HCT116 (cell line): ENCODE data around the gene FAM136A. TPM values are rescaled to one million over a fixed set of nuclear protein-coding genes. Genes with fewer than 3 reads are reported as not detected.

Experiments
- ATAC-seq: fragments of 200-7000 bp; cut with Tn5 transposase; 2 replicates; pipeline ENCODE4 v1.9.1; 2020; ENCODE audit warnings: mild to moderate bottlenecking, moderate library complexity
- BruUV-seq: library from RNA; stranded (reverse); fragments of 400-500 nt; replicated peaks from 2 replicates; lab custom pipeline; 2021; lab: Mats Ljungman, UMichigan
- CTCF ChIA-PET: fragments of 300-600 bp; sonication (Branson Sonifier 250); formaldehyde crosslinking; loops from one replicate; lab custom pipeline; 2021; ENCODE audit warnings: antibody characterized with exemption; lab: Charles Lee
- POLR2A ChIA-PET: fragments of 300-600, 350-600 bp; sonication (Branson Sonifier 250); formaldehyde crosslinking; loops from one replicate; lab custom pipeline; 2021; ENCODE audit warnings: antibody characterized with exemption; lab: Charles Lee
- RAD21 ChIA-PET, 2 experiments: fragments of 300-600 bp; sonication (Branson Sonifier 250); formaldehyde crosslinking; loops; one replicate each; lab custom pipeline; 2023; ENCODE audit warnings: low total read pairs in 2 of 2; ENCODE audit not compliant: uncharacterized antibody in 2 of 2, unreplicated experiment in 2 of 2, low non-redundant PET in 1 of 2; lab: Charles Lee
- DNase-seq: peaks from one replicate; pipeline ENCODE4 v3.0.0-alpha.2; 2010; ENCODE audit warnings: low read depth, low spot score
- H2AFZ ChIP-seq: fragments of 200-600 bp; shearing (Covaris generic), sonication (generic); 2 replicates; pipeline ENCODE4 v1.6.1; 2017; ENCODE audit warnings: low read depth, mixed run types, mixed read lengths, antibody characterized with exemption, low read length; ENCODE audit not compliant: poor library complexity, severe bottlenecking
- H3K27ac ChIP-seq: 2 replicates; pipeline ENCODE4 v1.5.1; 2012; ENCODE audit warnings: low read depth, low read length
- H3K27me3 ChIP-seq: fragments of 200-600 bp; sonication (generic); 2 replicates; pipeline ENCODE4 v1.6.1; 2016; ENCODE audit warnings: mixed run types, low read length, mixed read lengths; ENCODE audit not compliant: insufficient read depth
- H3K36me3 ChIP-seq, 2 experiments: fragments of 200-500 bp in 1 of 2; fragments of 200-600 bp in 1 of 2; sonication (Bioruptor generic) in 1 of 2; sonication (generic) in 1 of 2; 2 replicates each; pipeline versions ENCODE4 v1.5.1 to v1.6.1; 2014 to 2016; ENCODE audit warnings: low read length in 2 of 2, inconsistent platforms in 1 of 2, mixed read lengths in 1 of 2, mixed run types in 1 of 2; ENCODE audit not compliant: insufficient read depth in 2 of 2, control insufficient read depth in 1 of 2
- H3K4me1 ChIP-seq, 2 experiments: fragments of 200-600 bp in 1 of 2; sonication (generic) in 1 of 2; 2 replicates each; pipeline versions ENCODE4 v1.5.1 to v1.6.1; 2012 to 2017; ENCODE audit warnings: low read length in 2 of 2, inconsistent platforms in 1 of 2, mild to moderate bottlenecking in 1 of 2, mixed read lengths in 1 of 2, mixed run types in 1 of 2, moderate library complexity in 1 of 2; ENCODE audit not compliant: insufficient read depth in 2 of 2, control insufficient read depth in 1 of 2
- H3K4me2 ChIP-seq: fragments of 200-600 bp; sonication (generic); 2 replicates; pipeline ENCODE4 v1.6.1; 2017; ENCODE audit warnings: mixed run types, low read length, mixed read lengths
- H3K4me3 ChIP-seq, 2 experiments: fragments of 200-600 bp in 1 of 2; sonication (generic) in 1 of 2; replicated peaks in 1 of 2; 2 replicates each; pipeline ENCODE4 v1.5.1; 2011 to 2016; ENCODE audit warnings: low read length in 2 of 2, control low read depth in 1 of 2, low read depth in 1 of 2, mild to moderate bottlenecking in 1 of 2, mixed read lengths in 1 of 2, mixed run types in 1 of 2
- H3K79me2 ChIP-seq: fragments of 200-600 bp; sonication (generic); 2 replicates; pipeline ENCODE4 v1.6.1; 2017; ENCODE audit warnings: mild to moderate bottlenecking, mixed run types, low read length, moderate library complexity, mixed read lengths; ENCODE audit not compliant: insufficient read depth
- H3K9ac ChIP-seq: fragments of 200-600 bp; sonication (generic); 2 replicates; pipeline ENCODE4 v1.6.1; 2016; ENCODE audit warnings: low read length, mixed read lengths
- H3K9me2 ChIP-seq: fragments of 200-600 bp; sonication (generic), shearing (Covaris generic); 2 replicates; pipeline ENCODE4 v1.6.1; 2017; ENCODE audit warnings: mixed run types, mild to moderate bottlenecking, moderate library complexity; ENCODE audit not compliant: insufficient read depth
- H3K9me3 ChIP-seq, 2 experiments: fragments of 200-500 bp in 1 of 2; fragments of 200-600 bp in 1 of 2; sonication (Bioruptor generic) in 1 of 2; sonication (generic) in 1 of 2; 2 replicates each; pipeline ENCODE4 v1.6.1; 2014 to 2017; ENCODE audit warnings: low read length in 2 of 2, mixed read lengths in 2 of 2, inconsistent platforms in 1 of 2, low read depth in 1 of 2, mild to moderate bottlenecking in 1 of 2, mixed run types in 1 of 2, moderate library complexity in 1 of 2; ENCODE audit not compliant: control insufficient read depth in 1 of 2, insufficient read depth in 1 of 2
- H4K20me1 ChIP-seq: fragments of 200-600 bp; sonication (generic), shearing (Covaris generic); 2 replicates; pipeline ENCODE4 v1.6.1; 2017; ENCODE audit warnings: mixed run types, mild to moderate bottlenecking, moderate library complexity; ENCODE audit not compliant: insufficient read depth
- EGR1 ChIP-seq: IDR thresholded peaks from 2 replicates; pipeline ENCODE4 v1.6.1; 2012; ENCODE audit warnings: low read depth
- POLR2A ChIP-seq: IDR thresholded peaks from 2 replicates; pipeline ENCODE4 v1.7.0; 2011; ENCODE audit warnings: borderline replicate concordance; ENCODE audit not compliant: insufficient read depth, insufficient read length; ENCODE audit errors: extremely low read depth
- POLR2AphosphoS5 ChIP-seq: IDR thresholded peaks from 2 replicates; pipeline ENCODE4 v1.6.1; 2011; ENCODE audit warnings: mild to moderate bottlenecking, low read depth, low read length, moderate library complexity
- SIN3A ChIP-seq: IDR thresholded peaks from 2 replicates; pipeline ENCODE4 v1.6.1; 2012; ENCODE audit warnings: low read depth
- YY1 ChIP-seq: IDR thresholded peaks from 2 replicates; pipeline ENCODE4 v1.6.1; 2011; ENCODE audit warnings: low read length, low read depth, moderate library complexity, mild to moderate bottlenecking; ENCODE audit not compliant: insufficient replicate concordance; ENCODE audit errors: extremely low read depth
- ZFX ChIP-seq: fragments of 450-650 bp; IDR thresholded peaks from 2 replicates; pipeline ENCODE4 v1.6.1; 2017
- intact Hi-C: fragments of 100-400 bp; cut with micrococcal nuclease; formaldehyde crosslinking; loops from 2 replicates; pipeline ENCODE4 v1.10.0; 2022
- total RNA-seq: library from RNA; stranded (reverse); gene quantifications from one replicate; pipeline ENCODE4 v1.2.1, GENCODE V29; 2021; ENCODE audit not compliant: unreplicated experiment
- TF ChIP-seq, protein P1 (sequence below): IDR thresholded peaks from 2 replicates; pipeline ENCODE4 v1.6.1; 2012
- TF ChIP-seq, protein P2 (sequence below): IDR thresholded peaks from 2 replicates; pipeline ENCODE4 v1.6.1; 2011; ENCODE audit warnings: mild to moderate bottlenecking, low read length, moderate library complexity; ENCODE audit not compliant: insufficient replicate concordance; ENCODE audit errors: extremely low read depth

FAM136A gene
- total RNA-seq, 1 experiment from 2014 or later, result 83.0 TPM

DNA sequence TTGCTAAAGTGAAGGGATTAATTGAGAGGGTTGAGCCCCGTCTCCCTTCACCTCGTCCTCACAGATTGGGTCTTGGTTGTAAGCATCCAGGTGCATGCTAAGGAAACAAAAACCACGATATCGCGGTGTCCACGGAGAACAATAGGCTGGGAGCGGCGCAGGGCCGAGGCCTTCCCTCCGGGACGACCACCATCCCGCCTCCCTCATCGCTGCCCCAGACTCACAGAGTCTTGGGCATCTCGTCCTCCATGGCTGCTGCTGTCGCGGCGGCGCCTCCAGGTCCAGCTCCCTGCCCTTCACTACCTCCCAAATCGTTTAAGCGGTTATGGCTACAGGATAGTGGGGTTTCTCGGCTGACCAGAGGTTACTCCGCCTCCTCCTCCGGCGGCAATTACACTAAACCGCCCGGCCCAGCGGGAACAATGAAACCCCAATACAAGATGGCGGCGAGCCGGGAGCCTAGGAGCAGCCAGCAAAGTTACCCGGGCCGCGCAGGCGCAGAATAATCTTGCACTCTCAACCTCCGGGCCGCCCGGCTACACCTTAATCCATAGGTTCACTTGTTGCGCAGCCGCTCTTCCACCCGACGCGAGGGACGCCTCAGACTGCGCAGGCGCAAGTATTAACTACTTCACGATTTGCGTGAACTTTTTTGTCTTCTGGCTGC lies 53.6 kb downstream of the FAM136A start, which contains the start of gene TIA1:
TIA1 (minus strand) TSS at position 448 of the 667 bp plus-strand sequence; CDS start at position 250, 198 bp downstream.
- DNase-seq, result peak; percentile 96
- TSS peak; percentile 75 for BruUV-seq
- ChIA-PET RAD21 (no interaction called here), POLR2A (interaction anchor here (1.3 to 1.7 kb wide), 2 partner anchors 10 to 45 kb away, joined by 7 to 9 read pairs; partner anchors contain the start of genes PCYOX1 and SNRPG), CTCF (interaction anchor here (1.5 kb wide), 1 partner anchor 45 kb away, joined by 3 read pairs; the partner anchor contains the start of gene SNRPG)
- Histone ChIP-seq H3K9me2 (no peaks in the 10 kb centered on the region), H2AFZ (peak within 1 kb of the TSS; percentile 91), H3K27me3 (no peaks in the 10 kb centered on the region), H3K27ac (peak within 1 kb of the TSS; percentile 89), H3K79me2 (peaks cover 51% of the 10 kb centered on the region), H3K9ac (peak within 1 kb of the TSS; percentile 94), H4K20me1 (no peaks in the 10 kb centered on the region), H3K4me3 (peak within 1 kb of the TSS; percentile 85 to 94), H3K4me2 (peak within 1 kb of the TSS; percentile 78), H3K36me3 (no peaks in the 10 kb centered on the region), H3K9me3 (no peaks in the 10 kb centered on the region), H3K4me1 (peaks cover 10 to 18% of the 10 kb centered on the region in 2 experiments; a peak in 3 of 4 replicates)
- TF ChIP-seq, protein P1, sequence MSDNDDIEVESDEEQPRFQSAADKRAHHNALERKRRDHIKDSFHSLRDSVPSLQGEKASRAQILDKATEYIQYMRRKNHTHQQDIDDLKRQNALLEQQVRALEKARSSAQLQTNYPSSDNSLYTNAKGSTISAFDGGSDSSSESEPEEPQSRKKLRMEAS, result no peak
- TF ChIP-seq ZFX (peak; percentile 70; the same call in 1 of the 2 replicates), SIN3A (peak; percentile 55; the same call in 1 of the 2 replicates), POLR2A (peak; percentile 48), EGR1 (no peak), YY1 (peak; percentile 94), POLR2AphosphoS5 (peak; percentile 94)
- TF ChIP-seq, protein P2, sequence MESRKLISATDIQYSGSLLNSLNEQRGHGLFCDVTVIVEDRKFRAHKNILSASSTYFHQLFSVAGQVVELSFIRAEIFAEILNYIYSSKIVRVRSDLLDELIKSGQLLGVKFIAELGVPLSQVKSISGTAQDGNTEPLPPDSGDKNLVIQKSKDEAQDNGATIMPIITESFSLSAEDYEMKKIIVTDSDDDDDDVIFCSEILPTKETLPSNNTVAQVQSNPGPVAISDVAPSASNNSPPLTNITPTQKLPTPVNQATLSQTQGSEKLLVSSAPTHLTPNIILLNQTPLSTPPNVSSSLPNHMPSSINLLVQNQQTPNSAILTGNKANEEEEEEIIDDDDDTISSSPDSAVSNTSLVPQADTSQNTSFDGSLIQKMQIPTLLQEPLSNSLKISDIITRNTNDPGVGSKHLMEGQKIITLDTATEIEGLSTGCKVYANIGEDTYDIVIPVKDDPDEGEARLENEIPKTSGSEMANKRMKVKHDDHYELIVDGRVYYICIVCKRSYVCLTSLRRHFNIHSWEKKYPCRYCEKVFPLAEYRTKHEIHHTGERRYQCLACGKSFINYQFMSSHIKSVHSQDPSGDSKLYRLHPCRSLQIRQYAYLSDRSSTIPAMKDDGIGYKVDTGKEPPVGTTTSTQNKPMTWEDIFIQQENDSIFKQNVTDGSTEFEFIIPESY, result no peak
- ATAC-seq, result peak; percentile 94
- intact Hi-C loops, result loop anchor here (1.0 to 5.0 kb wide), 3 partner anchors 56 to 336 kb away; partner anchors contain the start of genes C2orf42 and PCBP1
